ENCODE data around the gene CPO. TPM values are rescaled to one million over a fixed set of nuclear protein-coding genes. Genes with fewer than 3 reads are reported as not detected.
"Not testable (repeated sequence)": the region's sequence is repeated elsewhere in the genome, so short reads cannot be mapped to it uniquely, and the experiment has no call there.

The CPO gene
- total RNA-seq, 1 donor from 2014 or later, result not detected

GRCh38 chr2:206937555-206937954 lies 1.8 kb upstream of the CPO start:
- Mint-ChIP-seq H3K9me3 (ENCODE audit: unreplicated experiment) (peaks cover 1% of the 10 kb centered on the region), H3K27me3 (ENCODE audit: unreplicated experiment) (no peaks in the 10 kb centered on the region), H3K36me3 (ENCODE audit: unreplicated experiment) (no peaks in the 10 kb centered on the region), H3K4me3 (ENCODE audit: unreplicated experiment) (no peak overlapping the region), H3K4me1 (ENCODE audit: low read depth, unreplicated experiment) (no peaks in the 10 kb centered on the region), H3K27ac (ENCODE audit: unreplicated experiment) (no peak overlapping the region)
- DNase-seq, result no peak
- TF ChIP-seq, protein P1, sequence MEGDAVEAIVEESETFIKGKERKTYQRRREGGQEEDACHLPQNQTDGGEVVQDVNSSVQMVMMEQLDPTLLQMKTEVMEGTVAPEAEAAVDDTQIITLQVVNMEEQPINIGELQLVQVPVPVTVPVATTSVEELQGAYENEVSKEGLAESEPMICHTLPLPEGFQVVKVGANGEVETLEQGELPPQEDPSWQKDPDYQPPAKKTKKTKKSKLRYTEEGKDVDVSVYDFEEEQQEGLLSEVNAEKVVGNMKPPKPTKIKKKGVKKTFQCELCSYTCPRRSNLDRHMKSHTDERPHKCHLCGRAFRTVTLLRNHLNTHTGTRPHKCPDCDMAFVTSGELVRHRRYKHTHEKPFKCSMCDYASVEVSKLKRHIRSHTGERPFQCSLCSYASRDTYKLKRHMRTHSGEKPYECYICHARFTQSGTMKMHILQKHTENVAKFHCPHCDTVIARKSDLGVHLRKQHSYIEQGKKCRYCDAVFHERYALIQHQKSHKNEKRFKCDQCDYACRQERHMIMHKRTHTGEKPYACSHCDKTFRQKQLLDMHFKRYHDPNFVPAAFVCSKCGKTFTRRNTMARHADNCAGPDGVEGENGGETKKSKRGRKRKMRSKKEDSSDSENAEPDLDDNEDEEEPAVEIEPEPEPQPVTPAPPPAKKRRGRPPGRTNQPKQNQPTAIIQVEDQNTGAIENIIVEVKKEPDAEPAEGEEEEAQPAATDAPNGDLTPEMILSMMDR (IDR thresholded peaks at IDR 0.05; ENCODE audit: partially characterized antibody, unreplicated experiment), result no peak

- no peak for DNase-seq
- peaks cover 1% of the 10 kb centered on the region for H3K9me3 Mint-ChIP-seq (ENCODE audit: unreplicated experiment)
- no peak overlapping the region for H3K27ac Mint-ChIP-seq (ENCODE audit: unreplicated experiment)
- no peaks in the 10 kb centered on the region for H3K4me1 Mint-ChIP-seq (ENCODE audit: low read depth, unreplicated experiment)
- no peak overlapping the region for H3K4me3 Mint-ChIP-seq (ENCODE audit: unreplicated experiment)
- H3K36me3 Mint-ChIP-seq (ENCODE audit: unreplicated experiment), result no peaks in the 10 kb centered on the region
- TF ChIP-seq, protein P1 (IDR thresholded peaks at IDR 0.05; ENCODE audit: partially characterized antibody, unreplicated experiment), result no peak
- H3K27me3 Mint-ChIP-seq (ENCODE audit: unreplicated experiment), result no peaks in the 10 kb centered on the region
Measured at GRCh38 chr2:206940546-206940945, 1.2 kb downstream of the CPO start.

- H3K9me3 Mint-ChIP-seq (ENCODE audit: unreplicated experiment), result peaks cover 1% of the 10 kb centered on the region
- H3K4me1 Mint-ChIP-seq (ENCODE audit: low read depth, unreplicated experiment), result no peaks in the 10 kb centered on the region
- H3K36me3 Mint-ChIP-seq (ENCODE audit: unreplicated experiment), result peaks cover 6% of the 10 kb centered on the region
- DNase-seq, result no peak
- no peak overlapping the region for H3K4me3 Mint-ChIP-seq (ENCODE audit: unreplicated experiment)
- no peak overlapping the region for H3K27ac Mint-ChIP-seq (ENCODE audit: unreplicated experiment)
- no peaks in the 10 kb centered on the region for H3K27me3 Mint-ChIP-seq (ENCODE audit: unreplicated experiment)
- TF ChIP-seq, protein P1 (IDR thresholded peaks at IDR 0.05; ENCODE audit: partially characterized antibody, unreplicated experiment), result no peak
Measured at GRCh38 chr2:206942592-206943478, 3.5 kb downstream of the CPO start.

DNA sequence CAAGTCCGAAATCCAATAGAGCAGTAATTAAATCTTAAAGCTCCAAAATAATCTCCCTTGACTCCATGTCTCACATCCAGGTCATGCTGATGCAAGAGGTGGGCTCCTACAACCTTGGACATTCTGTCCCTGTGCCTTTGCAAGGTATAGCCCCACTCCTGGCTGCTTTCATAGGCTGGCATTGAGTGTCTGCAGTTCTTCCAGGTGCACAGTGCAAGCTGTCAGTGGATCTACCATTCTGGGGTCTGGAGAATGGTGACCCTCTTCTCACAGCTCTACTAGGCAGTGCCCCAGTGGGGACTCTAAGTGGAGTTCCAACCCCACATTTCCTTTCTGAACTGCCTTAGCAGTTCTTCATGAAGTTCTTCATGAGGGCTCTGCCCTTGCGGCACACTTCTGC lies 14.1 kb downstream of the CPO start:
- not testable (repeated sequence) for H3K9me3 Mint-ChIP-seq (ENCODE audit: unreplicated experiment); H3K27ac Mint-ChIP-seq (ENCODE audit: unreplicated experiment); DNase-seq; H3K27me3 Mint-ChIP-seq (ENCODE audit: unreplicated experiment); H3K4me1 Mint-ChIP-seq (ENCODE audit: low read depth, unreplicated experiment); H3K4me3 Mint-ChIP-seq (ENCODE audit: unreplicated experiment)
- peaks cover 20% of the 10 kb centered on the region for H3K36me3 Mint-ChIP-seq (ENCODE audit: unreplicated experiment)

GRCh38 chr2:206955253-206955652 lies 15.9 kb downstream of the CPO start:
- no peak for DNase-seq
- Mint-ChIP-seq H3K4me3 (ENCODE audit: unreplicated experiment) (no peak overlapping the region), H3K27me3 (ENCODE audit: unreplicated experiment) (peaks cover 4% of the 10 kb centered on the region), H3K27ac (ENCODE audit: unreplicated experiment) (no peak overlapping the region), H3K36me3 (ENCODE audit: unreplicated experiment) (peaks cover 20% of the 10 kb centered on the region), H3K9me3 (ENCODE audit: unreplicated experiment) (peaks cover 7% of the 10 kb centered on the region), H3K4me1 (ENCODE audit: low read depth, unreplicated experiment) (no peaks in the 10 kb centered on the region)
- TF ChIP-seq, protein P1 (IDR thresholded peaks at IDR 0.05; ENCODE audit: partially characterized antibody, unreplicated experiment), result no peak
